ENCODE data around the gene AFF3. TPM values are rescaled to one million over a fixed set of nuclear protein-coding genes. Genes with fewer than 3 reads are reported as not detected.
"Not testable (repeated sequence)": the region's sequence is repeated elsewhere in the genome, so short reads cannot be mapped to it uniquely, and the experiment has no call there.

Gene AFF3
- total and polyA plus RNA-seq, 8 donors: 1.4 to 78.8 (median 14.7) TPM

- TF ChIP-seq EP300 (IDR thresholded peaks at IDR 0.05): no peak
- TF ChIP-seq, protein P1, sequence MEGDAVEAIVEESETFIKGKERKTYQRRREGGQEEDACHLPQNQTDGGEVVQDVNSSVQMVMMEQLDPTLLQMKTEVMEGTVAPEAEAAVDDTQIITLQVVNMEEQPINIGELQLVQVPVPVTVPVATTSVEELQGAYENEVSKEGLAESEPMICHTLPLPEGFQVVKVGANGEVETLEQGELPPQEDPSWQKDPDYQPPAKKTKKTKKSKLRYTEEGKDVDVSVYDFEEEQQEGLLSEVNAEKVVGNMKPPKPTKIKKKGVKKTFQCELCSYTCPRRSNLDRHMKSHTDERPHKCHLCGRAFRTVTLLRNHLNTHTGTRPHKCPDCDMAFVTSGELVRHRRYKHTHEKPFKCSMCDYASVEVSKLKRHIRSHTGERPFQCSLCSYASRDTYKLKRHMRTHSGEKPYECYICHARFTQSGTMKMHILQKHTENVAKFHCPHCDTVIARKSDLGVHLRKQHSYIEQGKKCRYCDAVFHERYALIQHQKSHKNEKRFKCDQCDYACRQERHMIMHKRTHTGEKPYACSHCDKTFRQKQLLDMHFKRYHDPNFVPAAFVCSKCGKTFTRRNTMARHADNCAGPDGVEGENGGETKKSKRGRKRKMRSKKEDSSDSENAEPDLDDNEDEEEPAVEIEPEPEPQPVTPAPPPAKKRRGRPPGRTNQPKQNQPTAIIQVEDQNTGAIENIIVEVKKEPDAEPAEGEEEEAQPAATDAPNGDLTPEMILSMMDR (IDR thresholded peaks at IDR 0.05): no peak
- TF ChIP-seq POLR2A (IDR thresholded peaks at IDR 0.05): no peak
- H3K27ac ChIP-seq: no peak overlapping the region
- H3K27me3 ChIP-seq: no peaks in the 10 kb centered on the region
- H3K4me1 ChIP-seq: peaks cover 0 to 7% (median 0%) of the 10 kb centered on the region in 4 donors
- no peaks in the 10 kb centered on the region for H3K36me3 ChIP-seq
- DNase-seq: no peak
- intact Hi-C loops (cut with DNase I; ENCODE audit: low total_unique reads): no loop called here
- H3K9me3 ChIP-seq: no peaks in the 10 kb centered on the region
- WGBS, 5 donors: 39 to 60% (median 53%) methylated on average over 4 of the region's 4 CpGs
- H3K4me3 ChIP-seq: no peak overlapping the region
These were observed 637.4 kb downstream of the AFF3 start for GRCh38 chr2:99504844-99505584.

DNA sequence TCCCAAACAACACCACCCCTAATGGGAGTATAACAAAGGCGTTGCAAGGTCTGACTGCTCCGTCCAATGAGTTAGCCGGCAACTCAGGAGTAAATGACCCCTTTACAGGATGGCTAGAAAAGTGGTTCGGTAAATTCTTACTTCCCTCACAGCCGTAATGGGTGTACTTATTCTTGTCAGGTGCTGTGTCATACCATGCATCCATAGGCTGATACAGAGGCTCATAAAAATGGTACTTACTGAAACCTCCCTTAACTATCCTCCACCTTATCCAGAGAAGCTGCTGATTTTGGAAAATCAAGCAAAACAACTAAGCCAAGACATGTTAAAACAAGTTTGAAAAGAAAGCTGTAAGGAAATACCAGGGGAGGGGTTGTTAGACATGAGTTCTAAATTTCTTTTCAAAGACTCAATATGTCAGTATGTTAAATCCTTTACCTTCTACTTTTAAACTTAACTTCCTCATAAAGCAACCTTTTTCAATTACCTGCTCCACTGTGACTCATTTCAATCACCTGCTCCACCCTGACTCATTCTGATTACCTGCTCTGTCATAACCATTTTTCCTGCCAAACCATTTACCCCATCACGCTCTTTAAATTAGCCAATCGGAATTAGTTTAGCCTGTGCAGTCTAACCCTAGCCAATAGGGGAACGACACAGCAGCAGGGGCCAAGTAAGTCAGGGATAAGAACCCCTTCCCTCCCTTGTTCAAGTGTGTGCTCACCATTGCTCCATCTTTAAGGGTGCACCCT is 638.6 kb downstream of the AFF3 start:
- H3K9me3 ChIP-seq; H3K4me1 ChIP-seq; H3K27me3 ChIP-seq; intact Hi-C loops (cut with DNase I; ENCODE audit: low total_unique reads); H3K36me3 ChIP-seq; H3K4me3 ChIP-seq: not testable (repeated sequence)
- H3K27ac ChIP-seq: peak overlapping the region in 3 of 5 donors; percentile 28 to 56 (median 55)
- peak in 1 of 2 donors; percentile 28 for DNase-seq
- WGBS, 5 donors: 76 to 89% (median 87%) methylated on average over 8 of the region's 8 CpGs

GRCh38 chr2:99496021-99496420 is 646.4 kb downstream of the AFF3 start:
- intact Hi-C loops (cut with DNase I; ENCODE audit: low total_unique reads): no loop called here

More at GRCh38 chr2:99496021-99496420, 646.4 kb downstream of the AFF3 start:
- Histone ChIP-seq H3K27me3 (peaks cover 0 to 24% (median 0%) of the 10 kb centered on the region in 3 donors), H3K4me1 (peaks cover under 1 to 5% (median 2%) of the 10 kb centered on the region in 4 donors), H3K9me3 (no peaks in the 10 kb centered on the region), H3K36me3 (no peaks in the 10 kb centered on the region), H3K4me3 (no peak overlapping the region), H3K27ac (no peak overlapping the region)
- WGBS, 5 donors: 52 to 70% (median 62%) methylated on average over 2 of the region's 2 CpGs
- no peak for DNase-seq
- TF ChIP-seq POLR2AphosphoS5 (IDR thresholded peaks at IDR 0.05) (no peak), EP300 (IDR thresholded peaks at IDR 0.05) (no peak), POLR2A (IDR thresholded peaks at IDR 0.05) (no peak)
- TF ChIP-seq, protein P1 (IDR thresholded peaks at IDR 0.05): no peak

Other genes starting within 250 kb of the AFF3 start
- gene LONRF2, start 179.9 kb upstream of the AFF3 start, total RNA-seq: 10 to 100 TPM in 3 of 5 donors, 1 to 10 TPM in 2; 2.9 to 32.1 (median 15.4) TPM
- under 1 TPM; 0.31 to 0.95 (median 0.62) TPM for gene LONRF2, start 179.9 kb upstream of the AFF3 start, polyA plus RNA-seq

Measured in stomach (tissue), 9 donors.